Measurements from ENCODE around the gene ITGAD. TPM values are rescaled to one million over a fixed set of nuclear protein-coding genes. Genes with fewer than 3 reads are reported as not detected.

The ITGAD gene
- total RNA-seq, 4 donors from 2014 or later, result not detected

DNA sequence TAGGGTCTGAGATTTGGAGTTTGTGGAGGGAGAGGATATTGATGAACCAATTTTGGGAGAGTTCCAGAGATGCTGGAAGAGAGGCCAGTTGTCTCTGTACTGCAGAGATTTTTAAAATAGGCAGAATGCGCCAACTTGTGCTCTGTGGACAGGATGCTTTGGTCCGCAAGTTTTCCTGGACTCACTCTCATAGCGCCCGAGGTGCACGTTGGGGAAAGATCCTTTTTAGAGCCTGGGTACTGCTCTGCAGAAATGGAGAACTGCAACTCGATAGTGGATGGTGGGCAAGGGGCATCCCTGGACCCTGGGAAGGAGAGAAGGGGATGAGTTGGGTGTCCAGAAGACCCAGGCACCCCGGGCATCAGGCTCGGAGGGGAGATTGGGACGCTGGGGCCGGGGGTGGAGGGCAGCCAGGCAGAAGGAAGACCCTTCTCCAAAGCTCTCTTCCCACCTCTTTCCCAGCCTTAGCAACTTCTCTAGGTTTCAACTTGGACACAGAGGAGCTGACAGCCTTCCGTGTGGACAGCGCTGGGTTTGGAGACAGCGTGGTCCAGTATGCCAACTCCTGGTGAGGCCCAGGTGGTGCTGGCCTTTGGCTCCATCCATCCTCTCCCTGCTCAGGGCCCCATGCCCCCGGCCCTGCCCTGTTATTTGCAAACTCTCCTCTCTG lies 37.6 kb upstream of the ITGAD start:
- H3K36me3 ChIP-seq, result no peaks in the 10 kb centered on the region
- no peak overlapping the region for H3K27ac ChIP-seq
- H3K27me3 ChIP-seq, result peaks cover under 1% of the 10 kb centered on the region
- WGBS, result 80% methylated on average over 14 of the region's 14 CpGs
- no peaks in the 10 kb centered on the region for H3K9me3 ChIP-seq
- no peaks in the 10 kb centered on the region for H3K4me1 ChIP-seq
- H3K4me3 ChIP-seq, result no peak overlapping the region
- TF ChIP-seq EP300 (IDR thresholded peaks at IDR 0.05) (no peak), POLR2A (IDR thresholded peaks at IDR 0.05) (no peak), POLR2AphosphoS5 (IDR thresholded peaks at IDR 0.05) (no peak)
- TF ChIP-seq, protein P1, sequence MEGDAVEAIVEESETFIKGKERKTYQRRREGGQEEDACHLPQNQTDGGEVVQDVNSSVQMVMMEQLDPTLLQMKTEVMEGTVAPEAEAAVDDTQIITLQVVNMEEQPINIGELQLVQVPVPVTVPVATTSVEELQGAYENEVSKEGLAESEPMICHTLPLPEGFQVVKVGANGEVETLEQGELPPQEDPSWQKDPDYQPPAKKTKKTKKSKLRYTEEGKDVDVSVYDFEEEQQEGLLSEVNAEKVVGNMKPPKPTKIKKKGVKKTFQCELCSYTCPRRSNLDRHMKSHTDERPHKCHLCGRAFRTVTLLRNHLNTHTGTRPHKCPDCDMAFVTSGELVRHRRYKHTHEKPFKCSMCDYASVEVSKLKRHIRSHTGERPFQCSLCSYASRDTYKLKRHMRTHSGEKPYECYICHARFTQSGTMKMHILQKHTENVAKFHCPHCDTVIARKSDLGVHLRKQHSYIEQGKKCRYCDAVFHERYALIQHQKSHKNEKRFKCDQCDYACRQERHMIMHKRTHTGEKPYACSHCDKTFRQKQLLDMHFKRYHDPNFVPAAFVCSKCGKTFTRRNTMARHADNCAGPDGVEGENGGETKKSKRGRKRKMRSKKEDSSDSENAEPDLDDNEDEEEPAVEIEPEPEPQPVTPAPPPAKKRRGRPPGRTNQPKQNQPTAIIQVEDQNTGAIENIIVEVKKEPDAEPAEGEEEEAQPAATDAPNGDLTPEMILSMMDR (IDR thresholded peaks at IDR 0.05), result no peak
- DNase-seq (ENCODE audit: low spot score in 2 of 2), result peak in 1 of 2 donors; percentile 69

DNA sequence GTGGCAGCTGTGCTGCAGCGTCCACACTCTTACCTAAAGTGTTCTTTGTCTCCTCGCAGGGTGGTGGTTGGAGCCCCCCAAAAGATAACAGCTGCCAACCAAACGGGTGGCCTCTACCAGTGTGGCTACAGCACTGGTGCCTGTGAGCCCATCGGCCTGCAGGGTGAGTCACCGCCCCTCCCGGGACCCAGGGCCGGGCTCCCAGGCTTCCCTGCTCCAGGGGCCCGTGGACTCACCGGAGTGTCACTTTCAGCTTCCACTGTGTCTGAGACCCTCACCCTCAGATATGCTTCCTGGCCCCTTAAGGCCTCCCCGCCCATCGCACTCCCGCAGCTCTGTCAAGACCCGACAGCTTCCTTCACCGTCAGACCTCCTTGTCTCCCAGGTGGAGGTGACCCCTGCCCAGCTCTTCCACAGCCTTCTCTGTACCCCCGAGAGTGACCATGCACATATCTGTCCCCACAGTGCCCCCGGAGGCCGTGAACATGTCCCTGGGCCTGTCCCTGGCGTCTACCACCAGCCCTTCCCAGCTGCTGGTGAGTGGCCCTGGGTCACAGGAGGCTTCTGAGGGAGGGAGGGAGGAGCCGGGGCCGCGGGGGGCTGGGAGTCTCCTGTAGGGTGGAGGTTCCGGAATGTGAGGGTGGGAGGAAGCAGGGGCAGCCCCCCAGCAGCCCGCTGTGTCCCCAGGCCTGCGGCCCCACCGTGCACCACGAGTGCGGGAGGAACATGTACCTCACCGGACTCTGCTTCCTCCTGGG lies 36.4 kb upstream of the ITGAD start:
- TF ChIP-seq POLR2AphosphoS5 (IDR thresholded peaks at IDR 0.05) (no peak), EP300 (IDR thresholded peaks at IDR 0.05) (no peak), POLR2A (IDR thresholded peaks at IDR 0.05) (no peak)
- TF ChIP-seq, protein P1 (IDR thresholded peaks at IDR 0.05), result no peak
- peaks cover 3% of the 10 kb centered on the region for H3K27me3 ChIP-seq
- H3K36me3 ChIP-seq, result no peaks in the 10 kb centered on the region
- H3K9me3 ChIP-seq, result no peaks in the 10 kb centered on the region
- no peak overlapping the region for H3K27ac ChIP-seq
- 62% methylated on average over 18 of the region's 28 CpGs for WGBS
- no peaks in the 10 kb centered on the region for H3K4me1 ChIP-seq
- H3K4me3 ChIP-seq, result no peak overlapping the region
- peak in 1 of 2 donors; percentile 74 for DNase-seq (ENCODE audit: low spot score in 2 of 2)

DNA sequence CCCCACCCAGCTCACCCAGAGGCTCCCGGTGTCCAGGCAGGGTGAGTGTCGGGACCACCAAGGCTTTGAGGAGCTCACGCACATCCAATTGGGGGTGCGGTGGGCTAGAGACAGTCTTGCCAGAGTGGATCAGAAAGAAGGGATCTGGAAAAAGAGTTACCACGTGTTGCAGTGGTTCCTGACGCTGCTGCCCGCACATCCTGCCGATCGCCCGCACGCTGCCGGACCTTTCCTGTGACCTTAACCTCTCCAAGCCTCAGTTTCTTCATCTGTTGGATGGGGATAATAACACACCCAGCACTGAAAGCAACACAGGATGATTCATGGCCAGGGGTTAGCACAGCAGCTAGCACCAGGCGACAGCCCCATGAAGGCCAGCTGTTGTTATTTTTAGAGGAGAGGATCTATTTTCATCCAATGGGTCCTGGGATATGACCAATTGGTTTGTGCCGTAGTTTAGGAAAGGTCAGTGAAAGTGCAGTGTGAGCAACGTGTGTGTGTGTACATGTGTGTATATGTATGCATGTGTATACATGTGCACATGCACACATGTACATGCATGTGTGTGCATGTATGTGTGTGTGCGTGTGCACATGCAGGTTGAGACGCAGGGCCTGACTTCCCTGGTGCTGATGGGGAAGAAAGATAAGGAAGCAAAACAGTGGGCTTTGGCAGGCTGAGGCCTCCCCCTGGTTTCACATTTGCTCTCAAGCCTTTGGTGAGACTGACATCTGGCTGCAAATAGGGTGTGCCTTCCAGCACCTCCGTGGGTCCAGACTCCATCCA lies 35.6 kb upstream of the ITGAD start:
- no peaks in the 10 kb centered on the region for H3K36me3 ChIP-seq
- DNase-seq (ENCODE audit: low spot score in 2 of 2), result peak in 1 of 2 donors; percentile 32
- H3K27ac ChIP-seq, result no peak overlapping the region
- H3K4me1 ChIP-seq, result no peaks in the 10 kb centered on the region
- no peak overlapping the region for H3K4me3 ChIP-seq
- no peak for TF ChIP-seq POLR2AphosphoS5 (IDR thresholded peaks at IDR 0.05)
- TF ChIP-seq POLR2A (IDR thresholded peaks at IDR 0.05), result no peak
- TF ChIP-seq EP300 (IDR thresholded peaks at IDR 0.05), result no peak
- TF ChIP-seq, protein P1 (IDR thresholded peaks at IDR 0.05), result no peak
- no peaks in the 10 kb centered on the region for H3K9me3 ChIP-seq
- peaks cover 6% of the 10 kb centered on the region for H3K27me3 ChIP-seq
- 83% methylated on average over 15 of the region's 18 CpGs for WGBS

DNA sequence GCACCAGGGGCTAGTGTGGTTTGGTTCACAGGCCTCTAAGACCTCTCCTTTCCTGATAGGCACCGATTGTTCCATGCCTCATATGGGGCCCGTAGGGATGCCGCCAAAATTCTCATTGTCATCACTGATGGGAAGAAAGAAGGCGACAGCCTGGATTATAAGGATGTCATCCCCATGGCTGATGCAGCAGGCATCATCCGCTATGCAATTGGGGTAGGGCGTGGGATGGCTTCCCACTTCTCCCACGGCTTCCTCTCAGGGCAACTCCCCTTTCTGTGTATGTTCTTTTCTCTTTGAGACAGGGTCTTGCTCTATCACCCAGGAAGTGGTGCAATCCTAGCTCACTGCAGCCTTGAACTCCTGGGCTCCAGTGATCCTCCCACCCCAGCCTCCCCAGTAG lies 32.9 kb upstream of the ITGAD start:
- Histone ChIP-seq H3K36me3 (no peaks in the 10 kb centered on the region), H3K27me3 (peaks cover 6% of the 10 kb centered on the region), H3K4me1 (no peaks in the 10 kb centered on the region), H3K27ac (no peak overlapping the region), H3K4me3 (no peak overlapping the region), H3K9me3 (no peaks in the 10 kb centered on the region)
- 67% methylated on average over 4 of the region's 7 CpGs for WGBS
- TF ChIP-seq POLR2A (IDR thresholded peaks at IDR 0.05) (no peak), POLR2AphosphoS5 (IDR thresholded peaks at IDR 0.05) (no peak), EP300 (IDR thresholded peaks at IDR 0.05) (no peak)
- TF ChIP-seq, protein P1 (IDR thresholded peaks at IDR 0.05), result no peak
- no peak for DNase-seq (ENCODE audit: low spot score in 2 of 2)

Data from suprapubic skin (tissue), 4 donors.